D721Med (cell line): Measurements from ENCODE around the gene TGM6.

Experiments
- DNase-seq: peaks from one replicate; pipeline ENCODE4 v3.0.0; 2011; ENCODE audit warnings: low spot score; ENCODE audit not compliant: insufficient read length
- FAIRE-seq: peaks from 2 replicates; lab custom pipeline; 2011; peaks lifted over from hg19 to GRCh38; lab: Jason Lieb, UNC
- CTCF ChIP-seq: IDR thresholded peaks from 2 replicates; pipeline ENCODE4 v1.5.1; 2012; ENCODE audit warnings: mild to moderate bottlenecking, control low read depth; ENCODE audit not compliant: insufficient read depth; ENCODE audit errors: missing control alignments

The TGM6 gene

GRCh38 chr20:2417213-2417541 is 36.5 kb downstream of the TGM6 start:
- DNase-seq (no peak), FAIRE-seq (no peak)
- TF ChIP-seq CTCF: no peak

- TF ChIP-seq CTCF: no peak
- no peak for DNase-seq
- no peak for FAIRE-seq
These were observed 37.7 kb downstream of the TGM6 start for GRCh38 chr20:2418388-2418787.

GRCh38 chr20:2420510-2420909 is 39.8 kb downstream of the TGM6 start:
- no peak for TF ChIP-seq CTCF
- FAIRE-seq: no peak
- DNase-seq: no peak

GRCh38 chr20:2421247-2421646 is 40.5 kb downstream of the TGM6 start:
- no peak for DNase-seq
- TF ChIP-seq CTCF: peak; percentile 21
- FAIRE-seq: no peak

GRCh38 chr20:2429051-2429450 is 48.4 kb downstream of the TGM6 start:
- DNase-seq (no peak), FAIRE-seq (no peak)
- no peak for TF ChIP-seq CTCF

GRCh38 chr20:2430538-2430937 is 49.8 kb downstream of the TGM6 start:
- DNase-seq (no peak), FAIRE-seq (no peak)
- no peak for TF ChIP-seq CTCF

GRCh38 chr20:2431185-2431584 is 50.5 kb downstream of the TGM6 start:
- DNase-seq (no peak), FAIRE-seq (no peak)
- TF ChIP-seq CTCF: no peak
